Measurements from ENCODE around the gene PMF1. TPM values are rescaled to one million over a fixed set of nuclear protein-coding genes. Genes with fewer than 3 reads are reported as not detected.

PMF1 gene
- total RNA-seq, 1 experiment from 2014 or later = 96.6 TPM

DNA sequence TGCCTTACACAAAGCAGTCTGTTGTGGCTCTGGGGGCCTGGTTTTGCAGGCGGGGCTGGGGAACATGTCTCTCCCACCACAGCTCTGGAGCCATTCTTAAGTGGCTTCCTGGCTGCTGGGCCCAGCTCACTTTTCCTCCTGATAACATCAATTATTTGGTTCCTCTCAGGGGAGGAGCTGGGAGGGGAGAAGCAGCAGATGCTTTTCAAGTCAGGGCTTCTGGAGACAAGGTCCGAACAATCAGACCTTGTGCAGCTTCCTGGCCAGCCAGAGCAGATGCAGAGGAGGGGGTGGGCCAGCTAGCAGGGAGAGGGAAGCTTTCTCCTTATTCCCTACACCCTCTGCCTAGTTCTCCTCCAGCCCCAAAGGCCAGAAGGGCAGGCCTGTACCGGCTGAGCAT, 38.7 kb downstream of the PMF1 start:
- Histone ChIP-seq H3K27ac (ENCODE audit: low read depth, low read length, poor library complexity, severe bottlenecking) (no peak overlapping the region), H3K9me3 (ENCODE audit: low read depth, low read length, poor library complexity, severe bottlenecking) (no peaks in the 10 kb centered on the region), H3K4me3 (ENCODE audit: low read depth, low read length, poor library complexity, severe bottlenecking) (no peak overlapping the region), H3K4me1 (ENCODE audit: insufficient read depth, low read length, poor library complexity, severe bottlenecking) (no peaks in the 10 kb centered on the region), H3K36me3 (ENCODE audit: insufficient read depth, low read length, poor library complexity, severe bottlenecking) (peaks cover 53% of the 10 kb centered on the region), H3K27me3 (replicated peaks; ENCODE audit: insufficient read depth, low read depth, low read length, poor library complexity) (no peaks in the 10 kb centered on the region)
- BruUV-seq (replicated peaks) = no TSS peak
- no peak for DNase-seq (ENCODE audit: low spot score)
- TF ChIP-seq EZH2 (IDR thresholded peaks at IDR 0.05; ENCODE audit: borderline replicate concordance, low read depth, low read length, poor library complexity, severe bottlenecking) (no peak), CTCF (conservative IDR thresholded peaks at IDR 0.05; ENCODE audit: low read depth, low read length) (no peak)
- POLR2A ChIA-PET (ENCODE audit: low non-redundant PET) = no interaction called here
- intact Hi-C loops (cut with micrococcal nuclease; ENCODE audit: unreplicated experiment) = no loop called here
- CTCF ChIA-PET = no interaction called here

GRCh38 chr1:156253634-156254033, 40.8 kb downstream of the PMF1 start:
- TF ChIP-seq EZH2 (IDR thresholded peaks at IDR 0.05; ENCODE audit: borderline replicate concordance, low read depth, low read length, poor library complexity, severe bottlenecking) = no peak
- no peak for TF ChIP-seq CTCF (conservative IDR thresholded peaks at IDR 0.05; ENCODE audit: low read depth, low read length)
- Histone ChIP-seq H3K4me3 (ENCODE audit: low read depth, low read length, poor library complexity, severe bottlenecking) (no peak overlapping the region), H3K27me3 (replicated peaks; ENCODE audit: insufficient read depth, low read depth, low read length, poor library complexity) (no peaks in the 10 kb centered on the region), H3K36me3 (ENCODE audit: insufficient read depth, low read length, poor library complexity, severe bottlenecking) (peaks cover 73% of the 10 kb centered on the region), H3K27ac (ENCODE audit: low read depth, low read length, poor library complexity, severe bottlenecking) (no peak overlapping the region), H3K9me3 (ENCODE audit: low read depth, low read length, poor library complexity, severe bottlenecking) (no peaks in the 10 kb centered on the region), H3K4me1 (ENCODE audit: insufficient read depth, low read length, poor library complexity, severe bottlenecking) (no peaks in the 10 kb centered on the region)
- no TSS peak for BruUV-seq (replicated peaks)
- DNase-seq (ENCODE audit: low spot score) = no peak
- intact Hi-C loops (cut with micrococcal nuclease; ENCODE audit: unreplicated experiment) = no loop called here
- CTCF ChIA-PET = interaction anchor here (1.4 kb wide), 1 partner anchor 29 kb away, joined by 3 read pairs; no protein-coding TSS in a partner anchor
- POLR2A ChIA-PET (ENCODE audit: low non-redundant PET) = no interaction called here

GRCh38 chr1:156257711-156258110, 44.9 kb downstream of the PMF1 start:
- TF ChIP-seq CTCF (conservative IDR thresholded peaks at IDR 0.05; ENCODE audit: low read depth, low read length) = no peak
- no peak for TF ChIP-seq EZH2 (IDR thresholded peaks at IDR 0.05; ENCODE audit: borderline replicate concordance, low read depth, low read length, poor library complexity, severe bottlenecking)
- Histone ChIP-seq H3K27me3 (replicated peaks; ENCODE audit: insufficient read depth, low read depth, low read length, poor library complexity) (no peaks in the 10 kb centered on the region), H3K27ac (ENCODE audit: low read depth, low read length, poor library complexity, severe bottlenecking) (no peak overlapping the region), H3K36me3 (ENCODE audit: insufficient read depth, low read length, poor library complexity, severe bottlenecking) (peaks cover 76% of the 10 kb centered on the region), H3K4me1 (ENCODE audit: insufficient read depth, low read length, poor library complexity, severe bottlenecking) (no peaks in the 10 kb centered on the region), H3K4me3 (ENCODE audit: low read depth, low read length, poor library complexity, severe bottlenecking) (no peak overlapping the region), H3K9me3 (ENCODE audit: low read depth, low read length, poor library complexity, severe bottlenecking) (no peaks in the 10 kb centered on the region)
- no peak for DNase-seq (ENCODE audit: low spot score)
- BruUV-seq (replicated peaks) = no TSS peak
- ChIA-PET POLR2A (ENCODE audit: low non-redundant PET) (no interaction called here), CTCF (no interaction called here)
- intact Hi-C loops (cut with micrococcal nuclease; ENCODE audit: unreplicated experiment) = no loop called here

Data from A673 (cell line).